Activated CD8-positive, alpha-beta memory T cell treated with anti-CD3 and anti-CD28 coated beads for 24 hours (primary cell): ENCODE results near the gene ME1.
"Not testable (repeated sequence)": the region's sequence is repeated elsewhere in the genome, so short reads cannot be mapped to it uniquely, and the experiment has no call there.

Experiments used
- DNase-seq: peaks from one replicate; pipeline ENCODE4 v3.0.0-alpha.2; 2020

The ME1 gene

GRCh38 chr6:83431545-83432155 is 799 bp upstream of the ME1 start:
- DNase-seq: no peak

GRCh38 chr6:83429857-83430610 is 817 bp downstream of the ME1 start:
- DNase-seq: no peak

GRCh38 chr6:83429269-83429668 is 1.6 kb downstream of the ME1 start:
- no peak for DNase-seq

GRCh38 chr6:83424392-83425018 is 6.3 kb downstream of the ME1 start:
- no peak for DNase-seq

GRCh38 chr6:83417880-83418663 is 12.8 kb downstream of the ME1 start:
- no peak for DNase-seq

- no peak for DNase-seq
These were observed 17.8 kb downstream of the ME1 start for GRCh38 chr6:83413068-83413467.

- DNase-seq: no peak
These were observed 19.1 kb downstream of the ME1 start for GRCh38 chr6:83411731-83412130.

GRCh38 chr6:83403191-83403590 is 27.7 kb downstream of the ME1 start:
- no peak for DNase-seq

GRCh38 chr6:83389606-83390005 is 41.2 kb downstream of the ME1 start:
- no peak for DNase-seq

GRCh38 chr6:83385473-83385872 is 45.4 kb downstream of the ME1 start:
- DNase-seq: no peak

GRCh38 chr6:83384751-83385150 is 46.1 kb downstream of the ME1 start:
- DNase-seq: no peak

GRCh38 chr6:83381949-83382348 is 48.9 kb downstream of the ME1 start:
- DNase-seq: no peak

- no peak for DNase-seq
These were observed 52.0 kb downstream of the ME1 start for GRCh38 chr6:83378621-83379388.

- DNase-seq: no peak
These were observed 59.4 kb downstream of the ME1 start for GRCh38 chr6:83371423-83371822.

- DNase-seq: no peak
These were observed 60.3 kb downstream of the ME1 start for GRCh38 chr6:83370567-83370966.

- no peak for DNase-seq
These were observed 61.2 kb downstream of the ME1 start for GRCh38 chr6:83369692-83370091.

- no peak for DNase-seq
These were observed 62.3 kb downstream of the ME1 start for GRCh38 chr6:83368577-83368976.

GRCh38 chr6:83367104-83367503 is 63.7 kb downstream of the ME1 start:
- no peak for DNase-seq

- DNase-seq: no peak
These were observed 64.9 kb downstream of the ME1 start for GRCh38 chr6:83365931-83366330.

- not testable (repeated sequence) for DNase-seq
These were observed 68.5 kb downstream of the ME1 start for GRCh38 chr6:83362349-83362748.

- no peak for DNase-seq
These were observed 71.2 kb downstream of the ME1 start for GRCh38 chr6:83359638-83360037.

- no peak for DNase-seq
These were observed 76.1 kb downstream of the ME1 start for GRCh38 chr6:83354747-83355146.
